GM19025 (cell line): ENCODE results near the gene HUNK.

ENCODE experiments used
- ATAC-seq: cut with Tn5 transposase; IDR thresholded peaks from one replicate; pipeline ENCODE4 v1.9.1; 2021; ENCODE audit warnings: mild to moderate bottlenecking, low read depth, moderate library complexity; ENCODE audit not compliant: unreplicated experiment

The HUNK gene

GRCh38 chr21:31991356-31992331 is 118.8 kb downstream of the HUNK start:
- no peak for ATAC-seq

GRCh38 chr21:31992391-31992790 is 119.6 kb downstream of the HUNK start:
- no peak for ATAC-seq

GRCh38 chr21:31993826-31994825 is 121.3 kb downstream of the HUNK start:
- ATAC-seq = no peak

- no peak for ATAC-seq
Observed at GRCh38 chr21:31997191-31997590, 124.4 kb downstream of the HUNK start.

GRCh38 chr21:31999810-32000468 is 127.1 kb downstream of the HUNK start:
- ATAC-seq = no peak

- no peak for ATAC-seq
Observed at GRCh38 chr21:32001390-32001789, 128.6 kb downstream of the HUNK start.

GRCh38 chr21:32003411-32003810 is 130.6 kb downstream of the HUNK start:
- ATAC-seq = no peak

GRCh38 chr21:32004291-32004690 is 131.5 kb downstream of the HUNK start:
- no peak for ATAC-seq

- no peak for ATAC-seq
Observed at GRCh38 chr21:32007456-32007855, 134.6 kb downstream of the HUNK start.

- no peak for ATAC-seq
Observed at GRCh38 chr21:32008714-32009113, 135.9 kb downstream of the HUNK start.

GRCh38 chr21:32009263-32009662 is 136.4 kb downstream of the HUNK start:
- no peak for ATAC-seq

- ATAC-seq = no peak
Observed at GRCh38 chr21:32015461-32016139, 142.8 kb downstream of the HUNK start.

GRCh38 chr21:32018381-32018780 is 145.6 kb downstream of the HUNK start:
- ATAC-seq = no peak

- ATAC-seq = no peak
Observed at GRCh38 chr21:32020564-32020963, 147.7 kb downstream of the HUNK start.

- ATAC-seq = no peak
Observed at GRCh38 chr21:32021319-32021994, 148.6 kb downstream of the HUNK start.

GRCh38 chr21:32022146-32022545 is 149.3 kb downstream of the HUNK start:
- no peak for ATAC-seq

- ATAC-seq = no peak
Observed at GRCh38 chr21:32030146-32030652, 157.4 kb downstream of the HUNK start.

GRCh38 chr21:32034850-32035249 is 162.0 kb downstream of the HUNK start:
- no peak for ATAC-seq

GRCh38 chr21:32035617-32036016 is 162.8 kb downstream of the HUNK start:
- ATAC-seq = no peak
